ENCODE measurements around the gene IFIT1. TPM values are rescaled to one million over a fixed set of nuclear protein-coding genes. Genes with fewer than 3 reads are reported as not detected.

IFIT1 gene
- total and polyA plus RNA-seq, 2 experiments from 2014 or later, result 1.5 to 3.9 TPM

DNA sequence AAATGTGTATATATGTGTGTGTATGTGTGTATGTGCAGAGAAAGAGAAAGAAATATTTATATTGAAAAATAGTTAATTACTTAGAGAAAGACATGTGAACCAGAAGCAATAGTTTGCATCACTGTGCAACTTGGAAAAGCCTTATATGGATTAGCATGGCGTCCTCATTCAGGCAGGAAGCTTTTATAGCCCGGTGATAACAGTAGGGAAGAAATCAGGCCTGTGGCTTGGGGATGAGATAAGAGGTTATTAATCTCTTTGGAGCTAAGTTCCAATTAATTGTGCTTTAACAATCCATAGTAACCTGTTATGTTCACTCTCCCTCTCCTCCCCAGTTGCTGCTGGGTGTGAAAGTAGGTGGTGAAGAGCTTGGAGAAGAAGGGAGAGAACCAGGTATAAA, 58.5 kb downstream of the IFIT1 start:
- Histone ChIP-seq H3F3A (replicated peaks; ENCODE audit: low read depth) (no peaks in the 10 kb centered on the region), H3K4me2 (no peak overlapping the region), H3K27me3 (ENCODE audit: insufficient read depth) (no peaks in the 10 kb centered on the region), H3K4me3 (no peak overlapping the region), H3K36me3 (ENCODE audit: insufficient read depth) (no peaks in the 10 kb centered on the region), H3K79me2 (replicated peaks; ENCODE audit: insufficient read depth) (no peaks in the 10 kb centered on the region), H4K20me1 (replicated peaks; ENCODE audit: insufficient read depth) (no peaks in the 10 kb centered on the region), H3K27ac (ENCODE audit: low read depth) (no peak overlapping the region), H3K4me1 (ENCODE audit: insufficient read depth) (no peaks in the 10 kb centered on the region), H3K9me2 (ENCODE audit: insufficient read depth) (no peaks in the 10 kb centered on the region), H2AFZ (no peak overlapping the region)
- no peak overlapping the region for H3K4me3 Mint-ChIP-seq
- peaks cover 5% of the 10 kb centered on the region; the same call in 1 of the 3 replicates for H3K4me1 Mint-ChIP-seq
- no peak for DNase-seq (ENCODE audit: low spot score)
- peaks cover 3% of the 10 kb centered on the region for H3K27me3 Mint-ChIP-seq (ENCODE audit: insufficient read depth, low read depth, poor library complexity)
- H3K27ac Mint-ChIP-seq, result no peak overlapping the region
- TF ChIP-seq CREB1 (CRISPR knock-in tag; IDR thresholded peaks at IDR 0.05; ENCODE audit: low read depth) (no peak), ZNF331 (CRISPR knock-in tag; IDR thresholded peaks at IDR 0.05; ENCODE audit: low read depth) (no peak), EZH2phosphoT487 (IDR thresholded peaks at IDR 0.05; ENCODE audit: unreplicated experiment) (no peak), NANOG (IDR thresholded peaks at IDR 0.05; ENCODE audit: borderline replicate concordance) (no peak)
- peaks cover 4% of the 10 kb centered on the region; the same call in 2 of the 3 replicates for H3K9me3 Mint-ChIP-seq
- no peak for ATAC-seq
- peaks cover 2% of the 10 kb centered on the region; the same call in 1 of the 3 replicates for H3K36me3 Mint-ChIP-seq (ENCODE audit: low read depth)

DNA sequence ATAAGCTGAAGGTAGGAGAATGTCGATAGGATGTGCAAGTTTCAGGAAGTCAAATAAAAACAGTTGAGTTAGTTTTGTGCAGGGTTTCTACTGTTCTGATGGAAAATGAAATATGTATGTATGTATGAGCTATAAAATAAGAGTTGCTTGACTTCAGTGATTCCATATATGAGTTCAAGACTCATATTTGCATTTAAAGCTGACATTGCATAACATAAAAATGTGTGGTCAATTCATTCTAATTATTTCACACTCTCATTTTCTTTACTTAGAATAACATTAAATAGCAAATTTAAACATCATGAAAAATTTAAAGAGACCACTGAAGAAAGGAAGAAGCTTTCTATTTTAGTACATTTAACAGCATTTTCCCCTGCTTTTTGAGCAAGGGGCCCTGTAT, 59.8 kb downstream of the IFIT1 start:
- Histone ChIP-seq H3K27me3 (ENCODE audit: insufficient read depth) (no peaks in the 10 kb centered on the region), H3K4me3 (no peak overlapping the region), H2AFZ (no peak overlapping the region), H3K9me2 (ENCODE audit: insufficient read depth) (no peaks in the 10 kb centered on the region), H3K4me1 (ENCODE audit: insufficient read depth) (no peaks in the 10 kb centered on the region), H3K4me2 (no peak overlapping the region), H3K27ac (ENCODE audit: low read depth) (no peak overlapping the region), H3K79me2 (replicated peaks; ENCODE audit: insufficient read depth) (no peaks in the 10 kb centered on the region), H3K36me3 (ENCODE audit: insufficient read depth) (no peaks in the 10 kb centered on the region), H3F3A (replicated peaks; ENCODE audit: low read depth) (no peaks in the 10 kb centered on the region), H4K20me1 (replicated peaks; ENCODE audit: insufficient read depth) (no peaks in the 10 kb centered on the region)
- Mint-ChIP-seq H3K4me1 (peaks cover 5% of the 10 kb centered on the region; the same call in 1 of the 3 replicates), H3K9me3 (peaks cover under 1% of the 10 kb centered on the region; the same call in 2 of the 3 replicates), H3K27me3 (ENCODE audit: insufficient read depth, low read depth, poor library complexity) (peaks cover 3% of the 10 kb centered on the region), H3K4me3 (no peak overlapping the region), H3K36me3 (ENCODE audit: low read depth) (no peaks in the 10 kb centered on the region), H3K27ac (no peak overlapping the region)
- no peak for ATAC-seq
- TF ChIP-seq ZNF114 (CRISPR knock-in tag; IDR thresholded peaks at IDR 0.05) (no peak), ZNF331 (CRISPR knock-in tag; IDR thresholded peaks at IDR 0.05; ENCODE audit: low read depth) (no peak), EZH2 (IDR thresholded peaks at IDR 0.05; ENCODE audit: low read depth, unreplicated experiment) (no peak), CREB1 (CRISPR knock-in tag; IDR thresholded peaks at IDR 0.05; ENCODE audit: low read depth) (no peak)
- TF ChIP-seq, protein P1, sequence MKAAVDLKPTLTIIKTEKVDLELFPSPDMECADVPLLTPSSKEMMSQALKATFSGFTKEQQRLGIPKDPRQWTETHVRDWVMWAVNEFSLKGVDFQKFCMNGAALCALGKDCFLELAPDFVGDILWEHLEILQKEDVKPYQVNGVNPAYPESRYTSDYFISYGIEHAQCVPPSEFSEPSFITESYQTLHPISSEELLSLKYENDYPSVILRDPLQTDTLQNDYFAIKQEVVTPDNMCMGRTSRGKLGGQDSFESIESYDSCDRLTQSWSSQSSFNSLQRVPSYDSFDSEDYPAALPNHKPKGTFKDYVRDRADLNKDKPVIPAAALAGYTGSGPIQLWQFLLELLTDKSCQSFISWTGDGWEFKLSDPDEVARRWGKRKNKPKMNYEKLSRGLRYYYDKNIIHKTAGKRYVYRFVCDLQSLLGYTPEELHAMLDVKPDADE (IDR thresholded peaks at IDR 0.05), result no peak
- TF ChIP-seq, protein P2, sequence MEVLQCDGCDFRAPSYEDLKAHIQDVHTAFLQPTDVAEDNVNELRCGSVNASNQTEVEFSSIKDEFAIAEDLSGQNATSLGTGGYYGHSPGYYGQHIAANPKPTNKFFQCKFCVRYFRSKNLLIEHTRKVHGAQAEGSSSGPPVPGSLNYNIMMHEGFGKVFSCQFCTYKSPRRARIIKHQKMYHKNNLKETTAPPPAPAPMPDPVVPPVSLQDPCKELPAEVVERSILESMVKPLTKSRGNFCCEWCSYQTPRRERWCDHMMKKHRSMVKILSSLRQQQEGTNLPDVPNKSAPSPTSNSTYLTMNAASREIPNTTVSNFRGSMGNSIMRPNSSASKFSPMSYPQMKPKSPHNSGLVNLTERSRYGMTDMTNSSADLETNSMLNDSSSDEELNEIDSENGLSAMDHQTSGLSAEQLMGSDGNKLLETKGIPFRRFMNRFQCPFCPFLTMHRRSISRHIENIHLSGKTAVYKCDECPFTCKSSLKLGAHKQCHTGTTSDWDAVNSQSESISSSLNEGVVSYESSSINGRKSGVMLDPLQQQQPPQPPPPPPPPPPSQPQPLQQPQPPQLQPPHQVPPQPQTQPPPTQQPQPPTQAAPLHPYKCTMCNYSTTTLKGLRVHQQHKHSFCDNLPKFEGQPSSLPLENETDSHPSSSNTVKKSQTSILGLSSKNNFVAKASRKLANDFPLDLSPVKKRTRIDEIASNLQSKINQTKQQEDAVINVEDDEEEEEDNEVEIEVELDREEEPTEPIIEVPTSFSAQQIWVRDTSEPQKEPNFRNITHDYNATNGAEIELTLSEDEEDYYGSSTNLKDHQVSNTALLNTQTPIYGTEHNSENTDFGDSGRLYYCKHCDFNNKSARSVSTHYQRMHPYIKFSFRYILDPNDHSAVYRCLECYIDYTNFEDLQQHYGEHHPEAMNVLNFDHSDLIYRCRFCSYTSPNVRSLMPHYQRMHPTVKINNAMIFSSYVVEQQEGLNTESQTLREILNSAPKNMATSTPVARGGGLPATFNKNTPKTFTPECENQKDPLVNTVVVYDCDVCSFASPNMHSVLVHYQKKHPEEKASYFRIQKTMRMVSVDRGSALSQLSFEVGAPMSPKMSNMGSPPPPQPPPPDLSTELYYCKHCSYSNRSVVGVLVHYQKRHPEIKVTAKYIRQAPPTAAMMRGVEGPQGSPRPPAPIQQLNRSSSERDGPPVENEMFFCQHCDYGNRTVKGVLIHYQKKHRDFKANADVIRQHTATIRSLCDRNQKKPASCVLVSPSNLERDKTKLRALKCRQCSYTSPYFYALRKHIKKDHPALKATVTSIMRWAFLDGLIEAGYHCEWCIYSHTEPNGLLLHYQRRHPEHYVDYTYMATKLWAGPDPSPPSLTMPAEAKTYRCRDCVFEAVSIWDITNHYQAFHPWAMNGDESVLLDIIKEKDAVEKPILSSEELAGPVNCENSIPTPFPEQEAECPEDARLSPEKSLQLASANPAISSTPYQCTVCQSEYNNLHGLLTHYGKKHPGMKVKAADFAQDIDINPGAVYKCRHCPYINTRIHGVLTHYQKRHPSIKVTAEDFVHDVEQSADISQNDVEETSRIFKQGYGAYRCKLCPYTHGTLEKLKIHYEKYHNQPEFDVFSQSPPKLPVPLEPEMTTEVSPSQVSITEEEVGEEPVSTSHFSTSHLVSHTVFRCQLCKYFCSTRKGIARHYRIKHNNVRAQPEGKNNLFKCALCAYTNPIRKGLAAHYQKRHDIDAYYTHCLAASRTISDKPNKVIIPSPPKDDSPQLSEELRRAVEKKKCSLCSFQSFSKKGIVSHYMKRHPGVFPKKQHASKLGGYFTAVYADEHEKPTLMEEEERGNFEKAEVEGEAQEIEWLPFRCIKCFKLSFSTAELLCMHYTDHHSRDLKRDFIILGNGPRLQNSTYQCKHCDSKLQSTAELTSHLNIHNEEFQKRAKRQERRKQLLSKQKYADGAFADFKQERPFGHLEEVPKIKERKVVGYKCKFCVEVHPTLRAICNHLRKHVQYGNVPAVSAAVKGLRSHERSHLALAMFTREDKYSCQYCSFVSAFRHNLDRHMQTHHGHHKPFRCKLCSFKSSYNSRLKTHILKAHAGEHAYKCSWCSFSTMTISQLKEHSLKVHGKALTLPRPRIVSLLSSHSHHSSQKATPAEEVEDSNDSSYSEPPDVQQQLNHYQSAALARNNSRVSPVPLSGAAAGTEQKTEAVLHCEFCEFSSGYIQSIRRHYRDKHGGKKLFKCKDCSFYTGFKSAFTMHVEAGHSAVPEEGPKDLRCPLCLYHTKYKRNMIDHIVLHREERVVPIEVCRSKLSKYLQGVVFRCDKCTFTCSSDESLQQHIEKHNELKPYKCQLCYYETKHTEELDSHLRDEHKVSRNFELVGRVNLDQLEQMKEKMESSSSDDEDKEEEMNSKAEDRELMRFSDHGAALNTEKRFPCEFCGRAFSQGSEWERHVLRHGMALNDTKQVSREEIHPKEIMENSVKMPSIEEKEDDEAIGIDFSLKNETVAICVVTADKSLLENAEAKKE (CRISPR knock-in tag; IDR thresholded peaks at IDR 0.05), result no peak
- DNase-seq (ENCODE audit: low spot score), result no peak
